ENCODE results near the gene EXD3.

Gene EXD3

DNA sequence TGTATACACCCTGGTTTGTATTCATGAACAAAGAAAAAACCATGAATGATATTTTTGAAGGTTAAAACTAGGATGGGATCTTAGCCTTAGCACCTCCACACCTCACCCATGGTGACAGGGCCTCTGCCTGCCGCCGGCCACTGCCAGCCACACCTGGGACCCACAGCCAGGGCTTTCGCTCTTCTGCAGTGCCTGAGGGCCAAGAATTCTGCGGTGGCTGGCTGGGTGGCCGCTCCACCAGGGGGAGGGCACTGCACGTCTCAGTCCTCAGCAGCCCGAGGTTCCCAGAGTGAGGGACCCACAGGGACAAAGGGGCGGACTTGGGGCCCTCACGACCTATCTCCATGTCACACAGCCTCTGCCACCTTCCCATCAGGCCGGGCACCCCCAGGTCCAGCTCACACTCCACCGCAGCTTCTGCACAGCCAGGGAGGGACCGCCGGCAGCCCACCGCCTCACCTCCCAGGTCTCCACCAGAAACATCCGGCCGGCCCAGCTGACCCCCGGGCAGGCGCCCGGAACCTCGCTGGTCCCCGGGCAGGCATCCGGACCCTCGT lies 6.9 kb downstream of the EXD3 start:
- Histone ChIP-seq H3K27ac (no peak overlapping the region), H3K79me2 (ENCODE audit: insufficient read depth, low read depth) (no peaks in the 10 kb centered on the region), H3K9ac (no peak overlapping the region)

DNA sequence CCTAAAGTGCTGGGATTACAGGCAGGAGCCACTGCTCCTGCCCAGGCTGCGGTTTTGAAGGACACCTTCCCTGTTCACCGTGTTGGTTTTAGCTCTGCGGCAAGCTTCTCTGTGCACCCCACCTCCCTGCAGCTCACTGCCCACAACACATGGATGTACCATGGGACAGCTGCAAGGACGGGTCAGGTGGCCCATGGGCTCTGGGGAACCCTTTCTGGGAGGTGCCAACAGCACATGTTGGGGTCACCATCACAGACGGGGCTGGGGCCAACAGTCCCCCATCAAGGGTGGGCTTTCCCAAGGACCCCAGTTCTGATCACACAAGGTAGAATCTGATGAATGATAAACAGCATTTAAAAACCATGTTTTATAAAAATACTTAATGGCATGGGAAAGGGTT lies 7.5 kb downstream of the EXD3 start:
- Histone ChIP-seq H4K20me1 (ENCODE audit: insufficient read depth) (no peaks in the 10 kb centered on the region), H3K4me1 (ENCODE audit: low read depth, poor library complexity, severe bottlenecking) (peaks cover 18% of the 10 kb centered on the region), H3K36me3 (ENCODE audit: insufficient read depth) (no peaks in the 10 kb centered on the region), H3K9ac (no peak overlapping the region), H3K4me2 (no peak overlapping the region), H3K4me3 (IDR thresholded peaks at IDR 0.05; ENCODE audit: insufficient read depth, low read depth, low read length) (no peak overlapping the region), H3K27ac (no peak overlapping the region), H3K79me2 (ENCODE audit: insufficient read depth, low read depth) (no peaks in the 10 kb centered on the region), H2AFZ (ENCODE audit: low read depth) (no peak overlapping the region), H3K27me3 (ENCODE audit: insufficient read depth, low read depth) (no peaks in the 10 kb centered on the region)
- TF ChIP-seq, protein P1, sequence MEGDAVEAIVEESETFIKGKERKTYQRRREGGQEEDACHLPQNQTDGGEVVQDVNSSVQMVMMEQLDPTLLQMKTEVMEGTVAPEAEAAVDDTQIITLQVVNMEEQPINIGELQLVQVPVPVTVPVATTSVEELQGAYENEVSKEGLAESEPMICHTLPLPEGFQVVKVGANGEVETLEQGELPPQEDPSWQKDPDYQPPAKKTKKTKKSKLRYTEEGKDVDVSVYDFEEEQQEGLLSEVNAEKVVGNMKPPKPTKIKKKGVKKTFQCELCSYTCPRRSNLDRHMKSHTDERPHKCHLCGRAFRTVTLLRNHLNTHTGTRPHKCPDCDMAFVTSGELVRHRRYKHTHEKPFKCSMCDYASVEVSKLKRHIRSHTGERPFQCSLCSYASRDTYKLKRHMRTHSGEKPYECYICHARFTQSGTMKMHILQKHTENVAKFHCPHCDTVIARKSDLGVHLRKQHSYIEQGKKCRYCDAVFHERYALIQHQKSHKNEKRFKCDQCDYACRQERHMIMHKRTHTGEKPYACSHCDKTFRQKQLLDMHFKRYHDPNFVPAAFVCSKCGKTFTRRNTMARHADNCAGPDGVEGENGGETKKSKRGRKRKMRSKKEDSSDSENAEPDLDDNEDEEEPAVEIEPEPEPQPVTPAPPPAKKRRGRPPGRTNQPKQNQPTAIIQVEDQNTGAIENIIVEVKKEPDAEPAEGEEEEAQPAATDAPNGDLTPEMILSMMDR (conservative IDR thresholded peaks at IDR 0.05; ENCODE audit: low read depth, low read length): no peak

More for the DNA sequence above, 6.9 kb downstream of the EXD3 start:
- TF ChIP-seq, protein P1 (conservative IDR thresholded peaks at IDR 0.05; ENCODE audit: low read depth, low read length): no peak
- Histone ChIP-seq H3K4me3 (IDR thresholded peaks at IDR 0.05; ENCODE audit: insufficient read depth, low read depth, low read length) (no peak overlapping the region), H3K36me3 (ENCODE audit: insufficient read depth) (no peaks in the 10 kb centered on the region), H3K4me2 (no peak overlapping the region), H3K27me3 (ENCODE audit: insufficient read depth, low read depth) (no peaks in the 10 kb centered on the region), H2AFZ (ENCODE audit: low read depth) (no peak overlapping the region), H3K4me1 (ENCODE audit: low read depth, poor library complexity, severe bottlenecking) (peaks cover 12% of the 10 kb centered on the region), H4K20me1 (ENCODE audit: insufficient read depth) (no peaks in the 10 kb centered on the region)

DNA sequence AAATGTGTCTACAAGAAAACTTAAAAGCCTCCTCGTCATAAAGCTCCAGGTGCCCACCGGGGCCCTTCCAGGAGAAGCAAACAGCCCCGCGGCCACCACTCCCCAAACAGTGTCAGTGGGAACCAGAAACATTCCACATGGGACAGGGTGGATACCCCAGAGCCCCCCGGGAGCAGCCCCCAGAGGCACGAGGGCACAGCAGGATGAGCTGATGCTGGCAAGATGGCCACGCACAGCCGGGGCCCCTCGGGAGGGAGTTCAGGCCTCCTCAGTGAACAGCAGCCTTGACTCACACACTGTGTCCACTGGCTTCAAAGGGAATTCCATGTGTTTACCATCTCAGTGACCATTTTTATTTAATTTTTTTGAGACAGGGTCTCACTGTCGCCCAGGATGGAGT lies 10.5 kb downstream of the EXD3 start:
- Histone ChIP-seq H3K27me3 (ENCODE audit: insufficient read depth, low read depth) (no peaks in the 10 kb centered on the region), H4K20me1 (ENCODE audit: insufficient read depth) (no peaks in the 10 kb centered on the region), H3K36me3 (ENCODE audit: insufficient read depth) (no peaks in the 10 kb centered on the region), H3K9ac (no peak overlapping the region), H3K4me2 (peak overlapping the region; percentile 39; the same call in 1 of the 2 replicates), H2AFZ (ENCODE audit: low read depth) (no peak overlapping the region), H3K4me1 (ENCODE audit: low read depth, poor library complexity, severe bottlenecking) (peaks cover 22% of the 10 kb centered on the region), H3K79me2 (ENCODE audit: insufficient read depth, low read depth) (no peaks in the 10 kb centered on the region), H3K27ac (no peak overlapping the region), H3K4me3 (IDR thresholded peaks at IDR 0.05; ENCODE audit: insufficient read depth, low read depth, low read length) (no peak overlapping the region)
- TF ChIP-seq, protein P1 (conservative IDR thresholded peaks at IDR 0.05; ENCODE audit: low read depth, low read length): no peak

DNA sequence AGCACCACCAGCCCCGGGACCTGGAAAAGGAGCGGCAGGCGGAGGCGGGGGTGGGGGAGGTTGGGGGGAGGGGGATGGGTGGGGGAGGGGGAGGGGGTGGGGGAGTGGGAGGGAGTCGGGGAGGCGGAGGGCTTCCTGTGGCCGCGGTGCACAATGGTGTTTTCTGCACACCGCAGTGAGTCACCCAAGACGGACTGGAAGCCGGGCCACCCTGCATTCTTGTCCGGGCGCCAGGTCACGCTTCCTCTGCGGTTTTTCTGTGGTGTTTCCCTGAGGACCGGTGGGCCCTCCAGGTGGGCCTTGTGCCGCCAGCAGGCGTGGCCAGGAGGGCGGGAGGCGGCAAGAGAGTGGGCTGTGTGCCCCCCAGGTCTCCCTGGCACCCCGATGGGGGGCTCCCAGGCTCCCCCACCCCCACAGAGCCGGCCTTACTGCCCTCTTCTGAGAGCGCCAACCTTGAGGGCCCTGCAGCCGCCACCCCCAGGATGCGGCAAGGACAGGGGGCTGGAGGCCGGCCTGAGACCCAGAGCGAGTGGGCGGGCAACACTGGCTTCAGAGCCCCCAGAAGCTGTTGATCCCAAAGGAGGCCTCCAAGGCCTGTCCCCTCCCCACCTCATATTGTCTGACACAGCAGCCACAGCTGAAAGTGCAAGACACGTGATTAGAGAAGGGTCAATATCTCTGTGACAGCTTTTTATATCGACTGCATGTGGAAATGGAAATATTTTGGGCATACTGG lies 11.1 kb downstream of the EXD3 start:
- TF ChIP-seq, protein P1 (conservative IDR thresholded peaks at IDR 0.05; ENCODE audit: low read depth, low read length): no peak
- peak overlapping the region; percentile 39; the same call in 1 of the 2 replicates for H3K4me2 ChIP-seq
- peak overlapping the region; percentile 41; the same call in 1 of the 2 replicates for H3K9ac ChIP-seq
- H3K27me3 ChIP-seq (ENCODE audit: insufficient read depth, low read depth): no peaks in the 10 kb centered on the region
- H3K4me3 ChIP-seq (IDR thresholded peaks at IDR 0.05; ENCODE audit: insufficient read depth, low read depth, low read length): no peak overlapping the region
- no peak overlapping the region for H2AFZ ChIP-seq (ENCODE audit: low read depth)
- no peaks in the 10 kb centered on the region for H3K79me2 ChIP-seq (ENCODE audit: insufficient read depth, low read depth)
- peak overlapping the region; percentile 35; the same call in 1 of the 2 replicates for H3K27ac ChIP-seq
- no peaks in the 10 kb centered on the region for H3K36me3 ChIP-seq (ENCODE audit: insufficient read depth)
- no peaks in the 10 kb centered on the region for H4K20me1 ChIP-seq (ENCODE audit: insufficient read depth)
- H3K4me1 ChIP-seq (ENCODE audit: low read depth, poor library complexity, severe bottlenecking): peaks cover 22% of the 10 kb centered on the region
